NOMO-1 treated with dmso at 0.1 percent for 144 hours (cell line): ENCODE results near the gene LUC7L2.
"Not testable (repeated sequence)": the region's sequence is repeated elsewhere in the genome, so short reads cannot be mapped to it uniquely, and the experiment has no call there.

Experiments
- DNase-seq: peaks from one replicate; lab custom pipeline; 2025; ENCODE audit not compliant: unreplicated experiment; lab: John Stamatoyannopoulos, UW

The LUC7L2 gene

DNA sequence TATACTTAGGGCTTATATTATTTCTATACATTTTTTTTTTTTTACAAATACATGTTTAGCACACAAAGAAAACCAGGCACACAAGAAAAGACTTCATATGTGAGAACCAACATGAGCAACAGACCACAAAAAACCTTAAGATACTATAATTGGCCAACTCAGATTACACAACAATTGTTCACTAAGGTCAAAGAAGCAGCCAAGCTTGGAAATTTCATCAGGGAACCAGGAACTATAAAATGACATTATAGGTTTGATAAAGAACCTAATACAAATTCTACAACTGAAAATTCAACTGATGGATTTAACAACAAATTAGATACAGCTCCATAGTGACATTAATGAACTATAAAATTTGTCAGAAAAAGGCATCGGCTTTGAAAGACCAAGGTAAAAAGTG, 4.4 kb upstream of the LUC7L2 start:
- DNase-seq = peak; percentile 26

DNA sequence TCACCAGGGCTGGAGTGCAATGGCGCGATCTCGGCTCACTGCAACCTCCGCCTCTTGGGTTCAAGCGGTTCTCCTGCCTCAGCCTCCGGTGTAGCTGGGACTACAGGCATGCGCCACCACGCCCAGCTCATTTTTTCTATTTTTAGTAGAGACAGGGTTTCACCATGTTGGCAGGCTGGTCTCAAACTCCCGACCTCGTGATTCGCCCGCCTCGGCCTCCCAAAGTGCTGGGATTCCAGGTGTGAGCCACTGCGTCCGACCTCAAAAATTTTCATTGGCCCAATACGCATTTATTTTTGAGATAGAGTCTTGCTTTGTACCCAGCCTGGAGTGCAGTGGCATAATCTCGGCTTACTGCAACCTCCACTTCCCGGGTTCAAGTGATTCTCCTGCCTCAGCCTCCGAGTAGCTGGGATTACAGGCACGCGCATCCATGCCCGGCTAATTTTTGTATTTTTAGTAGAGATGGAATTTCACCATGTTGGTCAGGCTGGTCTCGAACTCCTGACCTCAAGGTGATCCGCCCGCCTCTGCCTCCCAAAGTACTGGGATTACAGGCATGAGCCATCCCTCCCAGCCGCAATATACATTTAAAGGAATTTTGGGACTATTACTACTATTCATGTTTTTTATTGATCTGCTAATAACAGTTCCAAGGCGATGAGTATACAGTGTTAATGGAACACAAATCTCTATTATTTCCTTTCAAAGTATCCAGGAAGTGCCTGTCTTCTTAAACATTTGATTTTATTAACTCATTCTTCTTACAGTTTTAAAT, 1.8 kb upstream of the LUC7L2 start:
- not testable (repeated sequence) for DNase-seq

DNA sequence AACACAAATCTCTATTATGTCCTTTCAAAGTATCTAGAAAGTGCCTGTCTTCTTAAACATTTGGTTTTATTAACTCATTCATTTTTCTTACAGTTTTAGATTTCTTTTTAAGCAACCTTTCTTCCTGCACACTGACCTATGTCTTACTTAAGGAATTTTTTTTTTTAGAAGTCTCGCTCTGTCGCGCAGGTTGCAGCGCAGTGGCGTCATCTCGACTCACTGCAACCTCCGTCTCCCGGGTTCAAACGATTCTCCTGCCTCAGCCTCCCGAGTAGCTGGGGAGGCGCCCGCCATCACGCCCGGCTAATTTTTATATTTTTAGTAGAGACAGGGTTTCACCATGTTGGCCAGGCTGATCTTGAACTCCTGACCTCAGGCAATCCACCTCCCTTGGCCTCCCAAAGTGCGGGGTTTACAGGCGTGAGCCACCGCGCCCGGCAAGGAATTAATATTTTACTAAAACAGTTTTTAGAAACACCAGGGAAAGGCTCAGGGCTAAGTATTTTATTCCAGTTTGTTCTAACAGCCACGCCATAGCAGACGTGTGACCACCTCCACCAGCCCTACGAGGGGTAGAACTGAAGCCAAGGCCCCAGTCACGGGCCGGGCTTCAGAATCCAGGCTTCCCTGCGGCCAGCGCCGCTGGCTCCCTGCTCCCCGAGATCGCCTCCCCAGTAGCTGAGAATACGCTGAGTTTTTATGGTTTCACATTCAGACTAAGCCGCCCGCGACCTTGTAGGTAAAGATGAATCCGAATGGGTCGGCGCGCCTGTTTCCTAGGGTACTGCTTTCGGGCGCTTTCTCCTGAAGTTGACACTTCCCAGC, 941 bp upstream of the LUC7L2 start:
- no peak for DNase-seq

DNA sequence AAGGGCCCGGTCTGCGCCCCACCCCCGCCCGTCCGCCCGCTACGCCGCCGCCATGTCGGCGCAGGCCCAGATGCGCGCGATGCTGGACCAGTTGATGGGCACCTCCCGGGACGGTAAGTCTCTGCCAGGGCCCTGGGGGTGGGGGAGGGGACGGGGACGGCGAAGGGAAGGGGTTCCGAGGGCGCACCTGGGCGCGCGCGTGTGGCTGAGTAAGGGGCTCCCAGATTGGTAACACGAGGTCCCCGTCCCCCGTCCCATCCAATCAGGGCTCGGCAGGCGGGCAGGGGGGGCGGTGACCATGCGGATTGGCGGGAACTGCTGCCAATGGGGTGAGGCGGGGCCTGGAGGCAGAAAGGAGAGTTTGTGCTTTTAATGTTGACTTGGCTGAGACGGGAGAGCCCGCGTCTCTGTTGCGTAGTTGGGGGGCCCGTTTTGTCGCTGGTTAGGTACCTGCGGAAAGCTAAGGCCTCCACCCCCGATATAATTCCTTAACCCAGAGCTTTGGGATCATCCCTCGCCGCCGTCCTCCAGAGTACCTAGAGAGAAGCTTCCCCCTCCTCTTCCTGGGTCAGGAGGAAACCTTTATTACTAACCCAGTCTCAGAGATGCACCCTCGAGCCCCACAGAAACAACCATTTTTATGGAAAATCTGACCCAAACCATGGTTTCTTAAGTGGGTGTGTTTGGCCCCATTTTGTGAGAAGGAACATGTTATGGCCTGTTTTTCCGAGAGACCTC, 685 bp downstream of the LUC7L2 start:
- DNase-seq = peak; percentile 67

DNA sequence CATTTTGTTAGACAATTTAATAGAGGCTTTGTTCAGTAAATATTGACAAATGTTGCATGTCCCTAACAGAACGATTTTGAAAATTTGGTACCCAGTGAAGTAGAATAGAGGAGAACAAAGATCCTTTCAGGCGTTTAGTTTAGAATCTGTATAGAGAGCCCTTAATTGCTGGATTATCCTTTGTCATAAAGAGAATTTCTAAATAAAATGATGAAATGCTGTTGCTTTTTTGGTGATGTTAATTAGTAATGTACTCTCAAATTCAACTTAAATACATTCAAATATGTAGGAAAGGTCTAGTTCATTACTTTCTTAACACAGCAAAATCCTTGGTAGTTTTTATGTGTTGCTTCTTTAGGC, 1.2 kb downstream of the LUC7L2 start:
- no peak for DNase-seq

DNA sequence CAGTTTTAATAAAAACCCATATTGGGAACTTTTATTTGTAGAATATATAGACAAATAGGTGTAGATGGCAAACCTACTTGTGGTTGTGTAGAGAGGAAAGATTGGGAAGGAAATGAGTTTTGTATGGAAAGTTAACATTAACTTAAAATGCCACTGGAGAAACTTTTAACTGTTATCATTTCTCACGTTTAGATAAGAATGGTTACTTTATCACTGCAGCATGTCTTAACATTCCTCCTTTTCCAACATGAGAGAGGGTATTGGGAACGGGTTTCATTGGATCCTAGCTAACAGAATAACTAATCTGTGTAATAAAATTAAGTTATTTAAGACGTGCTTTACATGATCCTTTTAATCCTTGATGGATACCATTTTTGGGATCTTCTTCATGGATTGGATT, 1.8 kb downstream of the LUC7L2 start:
- DNase-seq = no peak

DNA sequence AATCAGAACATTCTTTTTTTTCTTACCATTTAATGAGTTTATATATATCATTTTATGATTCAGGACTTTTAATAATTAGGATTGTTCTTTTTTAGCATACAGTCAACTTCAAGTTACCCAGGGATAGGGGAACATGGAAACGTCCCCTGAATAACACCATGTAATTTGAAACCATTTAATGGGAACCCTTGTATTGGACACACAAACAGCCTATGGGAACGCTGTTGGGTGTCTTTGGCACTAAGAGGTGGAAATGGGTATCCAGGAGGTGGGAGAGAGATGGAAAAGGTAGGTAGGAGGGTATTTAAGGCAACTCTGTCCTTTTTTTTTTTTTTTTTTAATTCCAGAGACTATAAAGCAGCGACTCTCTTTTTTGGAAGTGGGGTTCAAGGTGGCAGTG, 2.6 kb downstream of the LUC7L2 start:
- no peak for DNase-seq

DNA sequence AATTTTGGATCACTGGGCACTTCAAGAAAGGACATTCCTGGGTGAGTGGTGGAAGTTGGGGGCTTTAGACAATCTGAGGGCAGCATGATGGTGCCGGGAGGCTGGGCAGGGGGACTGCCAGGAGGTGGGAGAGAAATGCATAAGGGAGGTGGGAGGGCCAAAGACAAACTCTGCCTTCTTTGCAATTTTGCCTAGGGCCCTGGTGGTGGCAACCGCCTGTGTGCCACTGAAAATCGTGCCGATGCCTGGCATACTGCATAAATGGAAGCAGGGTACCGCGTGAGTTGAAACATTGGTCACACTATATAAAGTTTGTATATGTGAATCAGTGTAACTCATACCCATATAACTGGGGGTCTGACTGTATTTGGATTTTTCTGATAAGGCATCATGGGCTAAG, 3.3 kb downstream of the LUC7L2 start:
- DNase-seq = no peak

DNA sequence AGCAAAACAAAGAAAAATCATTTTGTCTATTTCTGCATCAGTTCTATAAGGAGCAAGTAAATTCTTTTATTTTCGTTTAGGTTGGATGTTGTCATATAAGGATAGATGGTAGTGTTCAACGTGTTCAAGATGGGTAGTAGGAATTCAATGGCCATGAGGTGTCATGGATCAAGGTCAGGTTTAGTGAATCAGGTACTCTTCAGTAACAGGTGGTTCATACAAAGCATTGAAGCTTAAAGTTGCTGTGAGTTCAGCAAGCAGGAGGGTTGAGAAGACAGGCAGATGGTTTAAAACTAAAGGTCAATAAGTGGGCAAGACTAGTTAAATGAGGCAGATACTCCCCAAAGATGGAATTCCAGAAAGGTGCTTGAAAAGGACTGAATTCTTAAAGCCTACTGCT, 5.6 kb downstream of the LUC7L2 start:
- DNase-seq = no peak

DNA sequence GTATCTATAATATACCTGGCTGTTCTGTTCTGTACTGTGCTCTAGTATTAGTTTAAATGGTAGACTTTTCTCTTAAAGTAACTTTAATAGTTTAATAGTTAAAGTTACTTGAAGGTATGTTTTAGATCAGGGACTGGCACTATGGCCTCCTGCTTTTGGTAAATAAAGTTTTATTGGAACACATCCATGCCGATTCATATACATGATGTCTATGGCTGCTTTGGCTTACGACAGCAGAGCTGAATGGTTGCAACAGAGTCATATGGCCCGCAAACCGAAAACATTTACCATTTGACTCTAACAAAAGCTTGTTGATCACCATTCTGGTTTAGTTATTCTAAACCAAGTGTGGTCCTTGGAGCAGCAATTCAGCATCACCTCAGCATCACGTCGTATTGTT, 6.7 kb downstream of the LUC7L2 start:
- no peak for DNase-seq

DNA sequence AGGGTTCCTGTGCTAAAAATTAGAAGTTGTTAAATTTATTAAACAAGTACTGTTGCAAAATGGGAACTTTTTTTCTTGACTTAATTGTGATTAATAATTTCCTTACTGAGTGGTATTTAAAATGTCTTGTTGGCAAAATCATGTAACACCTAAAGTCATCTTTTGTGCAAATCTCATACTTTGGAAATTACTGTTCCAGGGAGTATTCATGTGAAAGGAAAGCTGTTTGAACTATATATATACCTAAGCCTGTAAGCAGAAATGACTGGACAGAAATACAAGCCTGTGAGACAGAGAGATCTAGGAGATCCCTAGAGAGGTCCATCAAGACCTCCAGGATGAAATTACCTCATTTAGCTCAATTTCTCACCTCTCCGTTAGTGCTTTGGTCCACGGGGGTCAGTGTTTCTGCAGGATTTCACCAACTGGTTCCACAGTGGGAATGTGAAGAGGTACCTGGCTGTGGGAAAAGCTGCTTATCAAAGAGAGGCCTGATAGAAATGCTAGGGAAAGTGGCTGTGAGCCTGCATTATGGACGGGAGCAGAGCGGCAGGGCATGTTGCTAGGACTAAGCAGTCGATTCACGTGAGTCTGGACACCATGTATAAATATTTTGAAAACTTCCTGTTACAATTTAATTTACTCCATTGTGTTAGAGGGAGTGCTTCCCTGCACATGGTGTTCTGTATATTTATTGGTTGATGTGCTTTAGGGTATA, 7.9 kb downstream of the LUC7L2 start:
- no peak for DNase-seq

DNA sequence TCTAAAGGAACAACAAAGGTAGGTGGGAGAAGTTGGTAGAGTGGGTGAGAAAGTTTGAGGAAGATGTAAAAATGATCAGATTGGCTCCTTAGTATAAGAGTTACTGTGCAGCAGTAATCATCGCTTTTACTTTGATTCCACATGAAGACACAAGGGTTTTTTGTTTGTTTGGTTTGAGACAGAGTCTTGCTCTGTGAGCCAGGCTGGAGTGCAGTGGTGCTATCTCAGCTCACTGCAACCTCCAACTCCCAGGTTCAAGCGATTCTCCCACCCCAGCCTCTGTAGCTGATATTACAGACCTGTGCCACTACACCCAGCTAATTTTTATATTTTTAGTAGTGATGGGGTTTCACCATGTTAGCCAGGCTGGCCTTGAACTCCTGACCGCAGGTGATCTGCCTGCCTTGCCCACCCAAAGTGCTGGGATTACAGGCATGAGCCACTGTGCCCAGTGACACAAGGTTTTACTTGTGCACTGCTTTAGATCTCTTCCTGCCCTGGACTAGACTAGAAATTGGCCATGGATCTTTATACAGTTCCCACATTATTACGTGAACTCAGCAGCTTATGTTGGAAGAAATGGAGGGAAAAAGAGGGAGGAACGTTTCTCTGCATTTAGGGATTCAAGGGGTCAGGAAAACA, 10.7 kb downstream of the LUC7L2 start:
- no peak for DNase-seq

DNA sequence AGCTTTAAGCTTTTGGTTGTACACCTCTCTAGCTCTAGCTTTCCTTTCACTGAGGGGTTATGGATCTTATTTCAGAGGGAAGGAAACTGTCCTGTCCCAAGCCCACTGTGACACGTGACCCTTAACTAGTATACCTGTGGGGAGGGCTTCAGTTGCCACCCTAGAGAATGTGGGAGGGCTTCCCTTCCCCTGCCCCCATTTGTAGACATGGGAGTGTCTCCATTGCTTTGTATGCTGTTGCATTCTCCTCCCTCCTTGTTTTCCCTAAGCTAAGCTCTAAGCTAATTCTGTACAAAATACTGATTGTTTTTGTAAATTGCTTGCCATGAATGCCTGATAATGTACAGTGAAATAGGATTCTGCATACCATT, 11.2 kb downstream of the LUC7L2 start:
- no peak for DNase-seq

DNA sequence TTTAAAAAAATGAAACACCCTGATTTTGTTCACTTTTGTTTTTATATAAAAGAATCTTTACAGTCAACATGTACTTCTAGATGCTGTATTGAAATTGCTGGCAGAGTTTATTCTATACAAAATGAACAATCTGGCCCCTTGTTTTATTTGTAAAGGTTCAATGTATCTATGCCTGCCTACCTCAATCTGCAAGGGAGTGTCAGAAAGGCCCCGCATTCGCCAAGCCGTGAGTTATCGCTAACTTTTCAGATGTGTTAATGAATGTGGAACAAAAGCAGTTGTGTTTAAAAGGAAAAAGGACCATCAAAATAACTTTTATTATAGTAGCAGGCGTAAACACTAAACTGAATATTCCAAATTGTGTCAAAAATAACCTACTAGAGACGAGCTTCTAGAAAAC, 14.6 kb downstream of the LUC7L2 start:
- no peak for DNase-seq

DNA sequence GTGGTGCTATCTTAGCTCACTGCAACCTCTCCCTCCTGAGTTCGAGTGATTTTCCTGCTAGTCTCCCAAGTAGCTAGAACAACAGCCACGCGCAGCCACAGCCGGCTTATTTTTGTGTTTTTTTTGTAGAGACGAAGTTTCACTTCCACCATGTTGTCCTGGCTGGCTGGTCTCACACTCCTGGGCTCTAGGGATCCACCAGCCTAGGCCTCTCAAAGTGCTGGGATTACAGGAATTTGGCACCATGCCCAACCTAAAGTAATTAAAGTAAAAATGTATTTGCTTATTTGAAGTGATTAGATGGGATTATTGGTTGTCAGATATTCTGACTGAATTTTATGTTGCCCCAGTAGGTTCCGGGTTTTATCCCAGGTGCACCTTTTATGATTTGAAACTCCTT, 22.7 kb downstream of the LUC7L2 start:
- DNase-seq = no peak

DNA sequence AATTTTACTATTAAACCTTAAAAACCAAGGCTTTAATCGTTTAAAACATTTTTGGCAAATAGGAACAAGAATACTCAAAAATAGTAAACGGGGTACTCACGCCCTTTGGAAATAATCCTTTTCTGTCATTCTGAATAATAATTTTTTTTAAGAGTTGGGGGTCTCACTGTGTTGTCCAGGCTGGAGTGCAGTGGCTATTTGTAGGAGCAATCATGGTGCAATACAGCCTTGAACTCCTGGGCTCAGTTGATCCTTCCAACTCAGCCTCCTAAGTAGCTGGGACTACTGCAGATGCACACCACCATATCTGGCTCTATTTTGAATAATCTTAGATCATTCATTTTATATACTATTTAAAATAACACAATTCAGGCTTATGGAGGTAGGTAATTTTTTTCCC, 24.9 kb downstream of the LUC7L2 start:
- DNase-seq = no peak

DNA sequence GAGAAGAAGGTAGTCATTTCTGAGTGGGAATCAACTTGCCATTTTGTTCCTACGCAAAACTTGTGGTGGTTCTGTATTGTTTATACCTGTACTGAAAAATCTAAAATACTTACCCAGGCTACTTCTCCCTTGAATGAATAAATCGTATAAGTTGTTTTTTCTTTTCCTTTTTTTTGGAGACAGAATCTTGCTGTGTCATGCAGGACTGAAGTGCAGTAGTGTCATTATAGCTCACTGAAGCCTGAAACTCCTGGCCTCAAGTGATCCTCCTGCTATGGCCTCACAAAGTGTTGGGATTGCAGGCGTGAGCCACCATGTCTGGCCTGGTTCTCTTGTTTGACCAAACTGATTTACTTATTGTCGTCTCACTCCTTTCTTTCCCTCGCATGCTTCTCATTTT, 27.9 kb downstream of the LUC7L2 start:
- no peak for DNase-seq

DNA sequence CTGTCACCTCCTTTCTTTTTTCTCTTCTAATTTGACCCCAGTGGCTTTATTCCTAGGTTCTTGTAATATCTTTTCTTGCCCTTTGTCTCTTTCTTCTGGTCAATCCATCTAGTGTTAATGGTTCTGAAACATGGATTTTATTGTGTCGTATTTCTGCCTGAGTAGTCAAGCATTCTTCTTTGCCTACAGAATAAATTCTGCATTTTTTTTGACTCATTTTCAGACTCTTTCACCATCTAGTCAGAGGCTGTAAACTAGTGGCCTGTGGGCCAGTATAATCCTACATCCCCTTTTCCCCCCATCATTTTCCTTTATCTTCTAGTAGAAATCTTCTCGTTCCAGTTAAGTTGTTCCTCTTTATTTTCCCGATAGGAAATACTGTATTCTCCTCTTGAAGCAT, 29.4 kb downstream of the LUC7L2 start:
- no peak for DNase-seq

DNA sequence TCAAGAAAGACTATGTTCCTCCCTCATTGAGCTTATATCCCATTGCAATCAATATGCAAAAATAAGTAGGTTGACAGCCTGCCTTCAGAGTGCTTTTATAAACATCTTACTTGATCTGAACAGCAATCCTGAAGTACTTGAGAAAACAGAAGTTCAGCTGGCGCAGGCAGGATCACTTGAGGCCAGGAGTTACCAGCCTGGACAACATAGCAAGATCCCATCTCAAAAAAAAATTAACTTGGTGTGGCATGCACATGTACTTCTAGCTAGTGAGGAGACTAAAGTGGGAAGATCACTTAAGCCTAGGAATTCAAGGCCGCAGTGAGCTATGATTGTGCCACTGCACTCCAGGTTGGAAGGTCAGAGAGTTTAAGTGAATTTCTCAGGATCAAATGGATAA, 30.1 kb downstream of the LUC7L2 start:
- no peak for DNase-seq

DNA sequence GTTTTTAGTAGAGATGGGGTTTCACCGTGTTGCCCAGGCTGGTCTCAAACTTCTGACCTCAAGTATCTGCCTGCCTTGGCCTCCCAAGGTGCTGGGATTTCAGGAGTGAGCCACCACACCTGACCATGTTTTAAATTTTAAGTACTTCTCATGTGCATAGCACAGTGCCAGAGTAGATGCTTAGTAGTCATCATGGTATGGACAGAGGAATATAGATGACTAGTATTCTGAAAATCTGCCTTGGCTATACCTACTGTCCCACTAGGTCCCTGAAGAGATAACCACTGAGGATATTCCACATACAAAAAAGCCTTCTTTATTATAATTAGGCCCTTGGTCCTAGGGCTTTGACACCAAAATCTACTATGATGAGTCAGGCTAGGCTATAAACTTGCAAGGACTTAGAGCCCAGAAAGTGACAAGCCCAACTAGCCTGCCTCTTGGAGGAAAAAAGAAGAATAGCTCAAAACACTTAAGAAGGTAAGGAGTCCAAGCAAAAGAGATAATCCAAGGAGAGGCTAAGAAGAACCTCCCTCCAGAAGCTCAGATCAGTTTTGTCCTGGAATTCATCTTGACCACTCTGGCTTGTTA, 34.0 kb downstream of the LUC7L2 start:
- DNase-seq = no peak

DNA sequence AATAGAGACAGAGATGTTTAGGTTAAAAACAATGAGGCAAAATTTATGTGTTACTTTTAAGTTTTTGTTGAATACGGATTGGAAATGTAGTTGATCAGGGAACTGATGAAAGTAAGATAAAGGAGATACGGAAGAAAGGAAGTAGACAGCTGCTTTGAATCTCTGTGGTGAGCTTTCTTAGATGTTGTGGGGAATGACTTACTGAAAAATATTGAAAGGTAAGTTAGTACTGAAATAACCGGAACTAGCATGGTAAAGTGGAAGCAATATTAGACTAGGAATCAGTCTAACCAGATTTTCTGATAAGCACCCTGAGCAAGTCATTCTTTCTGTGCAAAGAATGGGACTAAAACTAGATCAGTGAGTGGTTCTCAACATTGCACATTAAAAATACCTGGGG, 34.8 kb downstream of the LUC7L2 start:
- no peak for DNase-seq
